ENCODE measurements around the gene CRYGC.
"Not testable (repeated sequence)": the region's sequence is repeated elsewhere in the genome, so short reads cannot be mapped to it uniquely, and the experiment has no call there.

The CRYGC gene

DNA sequence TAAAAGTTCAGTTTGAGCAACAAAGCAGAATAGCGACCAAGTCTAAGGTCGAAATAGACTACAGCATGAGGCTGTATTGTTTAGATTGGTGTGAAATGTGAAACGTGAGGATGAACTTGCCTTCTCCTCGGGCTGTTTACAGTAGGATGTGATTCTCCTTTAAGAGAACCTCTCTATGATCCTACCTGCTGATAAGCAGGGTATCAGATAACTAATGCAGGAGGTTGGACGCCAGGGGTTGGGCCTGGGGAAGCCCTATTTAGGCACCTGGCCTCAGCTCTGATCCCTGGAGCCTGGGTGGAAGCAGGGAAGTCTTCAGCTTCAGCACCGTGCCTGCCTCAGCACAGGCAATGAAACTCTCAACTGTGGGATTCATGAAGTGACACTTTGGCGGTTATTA lies 16.7 kb downstream of the CRYGC start:
- Histone ChIP-seq H3K4ac (ENCODE audit: low read length) (no peak overlapping the region), H2BK120ac (ENCODE audit: low read depth, low read length) (no peak overlapping the region), H3K9ac (ENCODE audit: low read depth, low read length, poor library complexity) (no peak overlapping the region), H4K8ac (ENCODE audit: low read depth, low read length) (no peak overlapping the region), H3K27ac (replicated peaks; ENCODE audit: low read length) (no peak overlapping the region), H3K79me1 (ENCODE audit: low read depth, low read length) (no peaks in the 10 kb centered on the region), H2AK5ac (ENCODE audit: low read depth, low read length) (no peak overlapping the region), H2AFZ (ENCODE audit: low read length) (peak overlapping the region; percentile 78), H3K4me3 (ENCODE audit: low read length in 2 of 2) (no peak overlapping the region), H4K91ac (ENCODE audit: low read depth, low read length, poor library complexity) (no peak overlapping the region), H2BK12ac (ENCODE audit: low read length) (no peak overlapping the region), H3K4me1 (ENCODE audit: control insufficient read depth in 2 of 2, insufficient read depth in 1 of 2, low read depth in 1 of 2, low read length in 2 of 2) (peaks cover 3 to 7% of the 10 kb centered on the region in 2 donors), H3K36me3 (replicated peaks in 1 of 2; ENCODE audit: control insufficient read depth in 2 of 2, insufficient read depth in 2 of 2, low read length in 2 of 2) (no peaks in the 10 kb centered on the region), H3K4me2 (ENCODE audit: insufficient read depth, low read length, poor library complexity, severe bottlenecking) (no peak overlapping the region), H2BK5ac (ENCODE audit: low read length) (no peak overlapping the region), H2BK15ac (ENCODE audit: low read length) (peak overlapping the region; percentile 2), H3K18ac (ENCODE audit: low read length) (no peak overlapping the region), H3K27me3 (ENCODE audit: control insufficient read depth in 3 of 3, insufficient read depth in 3 of 3, low read depth in 1 of 3, low read length in 3 of 3) (peaks cover 0 to 2% (median 0%) of the 10 kb centered on the region in 3 experiments), H3K14ac (ENCODE audit: low read length) (no peak overlapping the region), H3K9me3 (replicated peaks in 1 of 2; ENCODE audit: control insufficient read depth in 2 of 2, insufficient read depth in 1 of 2, low read depth in 1 of 2, low read length in 2 of 2) (no peaks in the 10 kb centered on the region), H3K23ac (ENCODE audit: low read depth, low read length, poor library complexity) (no peak overlapping the region)
- no peak for DNase-seq (ENCODE audit: low spot score)
- no CpG with 5 or more reads among the region's 7 CpGs for WGBS, 2 donors (ENCODE audit: extremely low coverage in 2 of 2, insufficient read length in 2 of 2, insufficient replicate concordance in 1 of 2)

DNA sequence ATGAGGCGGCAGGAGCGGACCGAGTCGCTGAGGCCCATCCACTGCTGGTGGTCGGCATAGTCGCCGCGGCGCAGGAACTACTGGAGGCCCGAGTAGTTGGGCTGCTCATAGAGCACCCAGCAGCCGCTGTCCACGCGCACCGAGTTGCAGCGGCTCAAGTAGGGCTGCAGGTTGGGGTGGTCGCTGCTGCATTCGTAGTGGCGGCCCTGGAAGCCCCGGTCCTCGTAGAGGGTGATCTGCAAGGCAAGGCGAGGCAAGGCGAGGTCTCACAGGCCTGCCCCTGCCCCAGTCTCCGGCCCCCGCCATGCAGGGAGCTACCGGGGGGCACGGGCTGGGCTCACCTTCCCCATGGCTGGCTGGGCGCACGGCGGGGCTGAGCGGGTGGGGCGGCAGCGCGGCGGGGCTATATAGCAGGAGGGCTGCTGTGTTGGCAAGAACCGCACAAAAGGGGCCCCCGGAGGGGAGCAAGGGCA lies 17.3 kb downstream of the CRYGC start:
- peak overlapping the region; percentile 76 for H3K18ac ChIP-seq (ENCODE audit: low read length)
- H3K4me3 ChIP-seq (ENCODE audit: low read length in 2 of 2): peak overlapping the region in 1 of 2 donors; percentile 58
- not testable (repeated sequence) for H2BK15ac ChIP-seq (ENCODE audit: low read length); H3K79me1 ChIP-seq (ENCODE audit: low read depth, low read length); H3K27me3 ChIP-seq (ENCODE audit: control insufficient read depth in 3 of 3, insufficient read depth in 3 of 3, low read depth in 1 of 3, low read length in 3 of 3); H3K27ac ChIP-seq (replicated peaks; ENCODE audit: low read length); H4K91ac ChIP-seq (ENCODE audit: low read depth, low read length, poor library complexity); DNase-seq (ENCODE audit: low spot score); H3K9ac ChIP-seq (ENCODE audit: low read depth, low read length, poor library complexity); H2BK120ac ChIP-seq (ENCODE audit: low read depth, low read length); H3K36me3 ChIP-seq (replicated peaks in 1 of 2; ENCODE audit: control insufficient read depth in 2 of 2, insufficient read depth in 2 of 2, low read length in 2 of 2); H3K4me1 ChIP-seq (ENCODE audit: control insufficient read depth in 2 of 2, insufficient read depth in 1 of 2, low read depth in 1 of 2, low read length in 2 of 2); H2BK5ac ChIP-seq (ENCODE audit: low read length); H3K14ac ChIP-seq (ENCODE audit: low read length); H2BK12ac ChIP-seq (ENCODE audit: low read length); H2AK5ac ChIP-seq (ENCODE audit: low read depth, low read length); H3K4ac ChIP-seq (ENCODE audit: low read length); H3K9me3 ChIP-seq (replicated peaks in 1 of 2; ENCODE audit: control insufficient read depth in 2 of 2, insufficient read depth in 1 of 2, low read depth in 1 of 2, low read length in 2 of 2)
- H3K23ac ChIP-seq (ENCODE audit: low read depth, low read length, poor library complexity): peak overlapping the region; percentile 55
- H4K8ac ChIP-seq (ENCODE audit: low read depth, low read length): peak overlapping the region; percentile 43
- peak overlapping the region; percentile 78 for H2AFZ ChIP-seq (ENCODE audit: low read length)
- WGBS, 2 donors (ENCODE audit: extremely low coverage in 2 of 2, insufficient read length in 2 of 2, insufficient replicate concordance in 1 of 2): no CpG with 5 or more reads among the region's 36 CpGs
- peak overlapping the region; percentile 40 for H3K4me2 ChIP-seq (ENCODE audit: insufficient read depth, low read length, poor library complexity, severe bottlenecking)

- H2BK5ac ChIP-seq (ENCODE audit: low read length): no peak overlapping the region
- H2BK12ac ChIP-seq (ENCODE audit: low read length): no peak overlapping the region
- H2AFZ ChIP-seq (ENCODE audit: low read length): peak overlapping the region; percentile 63
- no CpG with 5 or more reads among the region's 3 CpGs for WGBS, 2 donors (ENCODE audit: extremely low coverage in 2 of 2, insufficient read length in 2 of 2, insufficient replicate concordance in 1 of 2)
- no peak overlapping the region for H4K91ac ChIP-seq (ENCODE audit: low read depth, low read length, poor library complexity)
- H3K4me1 ChIP-seq (ENCODE audit: control insufficient read depth in 2 of 2, insufficient read depth in 1 of 2, low read depth in 1 of 2, low read length in 2 of 2): peaks cover 2% of the 10 kb centered on the region in 2 donors
- H2BK15ac ChIP-seq (ENCODE audit: low read length): no peak overlapping the region
- no peaks in the 10 kb centered on the region for H3K36me3 ChIP-seq (replicated peaks in 1 of 2; ENCODE audit: control insufficient read depth in 2 of 2, insufficient read depth in 2 of 2, low read length in 2 of 2)
- H3K14ac ChIP-seq (ENCODE audit: low read length): no peak overlapping the region
- H3K4me3 ChIP-seq (ENCODE audit: low read length in 2 of 2): no peak overlapping the region
- no peak overlapping the region for H2AK5ac ChIP-seq (ENCODE audit: low read depth, low read length)
- H3K27me3 ChIP-seq (ENCODE audit: control insufficient read depth in 3 of 3, insufficient read depth in 3 of 3, low read depth in 1 of 3, low read length in 3 of 3): peaks cover 0 to 5% (median 0%) of the 10 kb centered on the region in 3 experiments
- H3K4me2 ChIP-seq (ENCODE audit: insufficient read depth, low read length, poor library complexity, severe bottlenecking): no peak overlapping the region
- H4K8ac ChIP-seq (ENCODE audit: low read depth, low read length): no peak overlapping the region
- no peak overlapping the region for H3K23ac ChIP-seq (ENCODE audit: low read depth, low read length, poor library complexity)
- H3K9ac ChIP-seq (ENCODE audit: low read depth, low read length, poor library complexity): no peak overlapping the region
- H3K79me1 ChIP-seq (ENCODE audit: low read depth, low read length): no peaks in the 10 kb centered on the region
- no peak overlapping the region for H3K4ac ChIP-seq (ENCODE audit: low read length)
- no peak for DNase-seq (ENCODE audit: low spot score)
- no peak overlapping the region for H3K27ac ChIP-seq (replicated peaks; ENCODE audit: low read length)
- H2BK120ac ChIP-seq (ENCODE audit: low read depth, low read length): no peak overlapping the region
- H3K9me3 ChIP-seq (replicated peaks in 1 of 2; ENCODE audit: control insufficient read depth in 2 of 2, insufficient read depth in 1 of 2, low read depth in 1 of 2, low read length in 2 of 2): no peaks in the 10 kb centered on the region
- H3K18ac ChIP-seq (ENCODE audit: low read length): peak overlapping the region; percentile 85
Measured at GRCh38 chr2:208103616-208104015, 26.0 kb downstream of the CRYGC start.

- Histone ChIP-seq H2AFZ (ENCODE audit: low read length) (peak overlapping the region; percentile 33), H3K14ac (ENCODE audit: low read length) (no peak overlapping the region), H3K4me3 (ENCODE audit: low read length in 2 of 2) (no peak overlapping the region), H2BK15ac (ENCODE audit: low read length) (no peak overlapping the region), H3K79me1 (ENCODE audit: low read depth, low read length) (no peaks in the 10 kb centered on the region), H2BK5ac (ENCODE audit: low read length) (no peak overlapping the region), H3K9me3 (replicated peaks in 1 of 2; ENCODE audit: control insufficient read depth in 2 of 2, insufficient read depth in 1 of 2, low read depth in 1 of 2, low read length in 2 of 2) (no peaks in the 10 kb centered on the region), H3K27me3 (ENCODE audit: control insufficient read depth in 3 of 3, insufficient read depth in 3 of 3, low read depth in 1 of 3, low read length in 3 of 3) (peaks cover 0 to 5% (median 0%) of the 10 kb centered on the region in 3 experiments), H3K23ac (ENCODE audit: low read depth, low read length, poor library complexity) (no peak overlapping the region), H4K8ac (ENCODE audit: low read depth, low read length) (no peak overlapping the region), H2AK5ac (ENCODE audit: low read depth, low read length) (no peak overlapping the region), H4K91ac (ENCODE audit: low read depth, low read length, poor library complexity) (no peak overlapping the region), H2BK120ac (ENCODE audit: low read depth, low read length) (no peak overlapping the region), H3K18ac (ENCODE audit: low read length) (no peak overlapping the region), H3K27ac (replicated peaks; ENCODE audit: low read length) (peak overlapping the region; percentile 21), H3K4me2 (ENCODE audit: insufficient read depth, low read length, poor library complexity, severe bottlenecking) (no peak overlapping the region), H2BK12ac (ENCODE audit: low read length) (no peak overlapping the region), H3K36me3 (replicated peaks in 1 of 2; ENCODE audit: control insufficient read depth in 2 of 2, insufficient read depth in 2 of 2, low read length in 2 of 2) (no peaks in the 10 kb centered on the region), H3K4me1 (ENCODE audit: control insufficient read depth in 2 of 2, insufficient read depth in 1 of 2, low read depth in 1 of 2, low read length in 2 of 2) (peaks cover 2% of the 10 kb centered on the region in 2 donors), H3K4ac (ENCODE audit: low read length) (no peak overlapping the region), H3K9ac (ENCODE audit: low read depth, low read length, poor library complexity) (no peak overlapping the region)
- no peak for DNase-seq (ENCODE audit: low spot score)
- WGBS, 2 donors (ENCODE audit: extremely low coverage in 2 of 2, insufficient read length in 2 of 2, insufficient replicate concordance in 1 of 2): no CpG with 5 or more reads among the region's 10 CpGs
Measured at GRCh38 chr2:208101716-208102631, 27.7 kb downstream of the CRYGC start.

All from neuronal stem cell (in vitro differentiated cells).